Activated T-helper 1 cell treated with anti-CD3 and anti-CD28 coated beads, Interleukin-12 subunit alpha, Interleukin-12 subunit beta, Interleukin-2, Interleukin-4 antibody, amounts not matched to agents 30 ng/mL and 10 ng/mL and 1 ng/mL, durations not matched to agents 14 hours and 24 hours and 36 hours (primary cell): Measurements from ENCODE around the gene PIAS3. TPM values are rescaled to one million over a fixed set of nuclear protein-coding genes. Genes with fewer than 3 reads are reported as not detected.

Experiments
- DNase-seq: peaks from one replicate; pipeline ENCODE4 v3.0.0; 2021; ENCODE audit warnings: low spot score
- H3K27ac Mint-ChIP-seq: one replicate; pipeline ENCODE4 v1.8.0; 2021; ENCODE audit warnings: mild to moderate bottlenecking, mixed read lengths
- H3K27me3 Mint-ChIP-seq: one replicate; pipeline ENCODE4 v1.8.0; 2022; ENCODE audit warnings: mild to moderate bottlenecking, moderate library complexity, mixed read lengths; ENCODE audit not compliant: insufficient read depth
- H3K36me3 Mint-ChIP-seq: one replicate; pipeline ENCODE4 v1.8.0; 2021; ENCODE audit warnings: low read depth, mixed read lengths
- H3K4me1 Mint-ChIP-seq: one replicate; pipeline ENCODE4 v1.8.0; 2021; ENCODE audit warnings: low read depth, mixed read lengths
- H3K4me3 Mint-ChIP-seq: one replicate; pipeline ENCODE4 v1.8.0; 2021; ENCODE audit warnings: mild to moderate bottlenecking, moderate library complexity, mixed read lengths
- H3K9me3 Mint-ChIP-seq: one replicate; pipeline ENCODE4 v1.8.0; 2021; ENCODE audit warnings: mixed read lengths
- intact Hi-C: fragments of 100-400 bp; cut with micrococcal nuclease; formaldehyde crosslinking; loops from one replicate; pipeline ENCODE4 v1.15.1; 2024
- total RNA-seq: library from RNA; stranded (reverse); gene quantifications from 2 replicates; pipeline ENCODE4 v1.2.3, GENCODE V29; 2022

The PIAS3 gene
- total RNA-seq, 1 donor from 2014 or later: 16.9 TPM

DNA sequence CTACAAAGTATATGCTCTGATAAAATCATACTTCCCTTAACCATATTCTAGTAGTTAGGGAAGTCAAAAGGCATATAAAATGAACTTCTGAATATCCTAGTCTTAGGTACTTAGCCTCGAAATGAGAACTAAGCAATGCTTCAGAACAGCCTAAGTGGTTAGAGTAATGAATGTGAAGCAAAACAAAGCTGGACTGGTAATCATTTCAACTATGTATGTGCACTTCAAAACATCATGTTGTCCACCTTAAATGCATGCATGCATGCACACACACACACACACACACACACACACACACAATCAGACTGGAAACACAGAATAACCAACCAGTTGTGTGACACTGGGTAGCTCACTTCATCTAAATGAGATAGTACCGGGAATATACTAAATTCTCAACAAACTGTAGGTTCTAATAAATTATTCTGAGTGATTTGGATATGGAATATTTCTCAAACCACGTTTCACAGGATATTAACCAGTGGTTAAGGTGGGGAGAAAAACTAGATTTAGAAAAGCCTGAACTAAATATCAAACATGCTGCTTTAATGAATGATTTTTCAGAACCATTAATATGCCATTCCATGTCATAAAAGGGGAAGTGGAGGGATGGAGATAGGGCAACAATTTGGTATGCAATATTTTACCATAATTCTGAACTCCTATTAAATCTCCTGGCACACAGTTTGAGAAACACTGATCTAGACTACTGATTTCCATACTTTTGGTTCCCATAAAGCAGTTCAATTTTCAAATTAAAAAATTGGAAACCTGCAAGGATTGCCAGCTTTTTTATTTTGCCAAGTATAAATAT, 54.4 kb downstream of the PIAS3 start:
- no peak for DNase-seq
- Mint-ChIP-seq H3K4me3 (no peak overlapping the region), H3K4me1 (peaks cover 26% of the 10 kb centered on the region), H3K9me3 (peaks cover 4% of the 10 kb centered on the region), H3K36me3 (peaks cover 14% of the 10 kb centered on the region), H3K27me3 (no peaks in the 10 kb centered on the region), H3K27ac (no peak overlapping the region)
- intact Hi-C loops: no loop called here

DNA sequence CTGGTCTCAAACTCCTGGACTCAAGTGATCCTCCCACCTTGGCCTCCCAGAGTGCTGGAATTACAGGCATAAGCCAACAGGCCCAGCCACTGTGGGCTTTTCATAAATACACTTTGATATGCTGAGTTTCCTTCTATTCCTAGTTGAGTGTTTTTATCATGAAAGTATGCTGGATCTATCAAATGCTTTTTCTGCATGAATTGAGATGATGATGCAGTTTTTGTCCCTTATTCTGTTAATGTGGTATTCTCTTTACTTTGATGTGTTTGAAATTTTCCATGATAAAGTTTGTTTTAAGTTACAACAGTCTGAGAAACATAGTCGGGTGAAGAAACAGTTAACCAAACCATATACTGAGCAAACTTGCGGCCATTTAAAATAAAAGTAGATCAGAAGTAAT, 59.1 kb downstream of the PIAS3 start:
- no peak for DNase-seq
- peaks cover 33% of the 10 kb centered on the region for H3K36me3 Mint-ChIP-seq
- peaks cover 39% of the 10 kb centered on the region for H3K9me3 Mint-ChIP-seq
- no peak overlapping the region for H3K4me3 Mint-ChIP-seq
- no peak overlapping the region for H3K27ac Mint-ChIP-seq
- peaks cover 38% of the 10 kb centered on the region for H3K4me1 Mint-ChIP-seq
- intact Hi-C loops: no loop called here
- H3K27me3 Mint-ChIP-seq: no peaks in the 10 kb centered on the region

Other genes starting within 250 kb of the PIAS3 start
- 0.18 TPM in 1 of 2 replicates, not detected in the other for gene PDZK1, start 151.7 kb downstream of the PIAS3 start, total RNA-seq
- gene CD160, start 139.6 kb downstream of the PIAS3 start, total RNA-seq: 0.27 TPM in 1 of 2 replicates, not detected in the other
- 18.8 and 20.0 TPM in 2 replicates for gene RNF115, start 35.0 kb downstream of the PIAS3 start, total RNA-seq
- 44.5 and 47.2 TPM in 2 replicates for gene POLR3C, start 34.9 kb downstream of the PIAS3 start, total RNA-seq
- 3.0 TPM in 2 replicates for gene NUDT17, start 13.5 kb downstream of the PIAS3 start, total RNA-seq
- 0.37 and 0.52 TPM in 2 replicates for gene ANKRD35, start 26.8 kb upstream of the PIAS3 start, total RNA-seq
- 1.9 TPM in 2 replicates for gene ITGA10, start 51.0 kb upstream of the PIAS3 start, total RNA-seq
- 30.6 and 31.2 TPM in 2 replicates for gene PEX11B, start 59.6 kb upstream of the PIAS3 start, total RNA-seq
- 331 and 354 TPM in 2 replicates for gene RBM8A, start 68.4 kb upstream of the PIAS3 start, total RNA-seq
- gene LIX1L, start 98.9 kb upstream of the PIAS3 start, total RNA-seq: 30.3 and 32.2 TPM in 2 replicates
- 4.8 and 5.1 TPM in 2 replicates for gene ANKRD34A, start 105.5 kb upstream of the PIAS3 start, total RNA-seq
- gene POLR3GL, start 105.6 kb upstream of the PIAS3 start, total RNA-seq: 10.6 and 11.6 TPM in 2 replicates
- gene TXNIP, start 137.5 kb upstream of the PIAS3 start, total RNA-seq: 107 and 108 TPM in 2 replicates
- gene HJV, start 162.7 kb upstream of the PIAS3 start, total RNA-seq: not detected in 2 replicates